ENCODE measurements around the gene MPND.
"Not testable (repeated sequence)": the region's sequence is repeated elsewhere in the genome, so short reads cannot be mapped to it uniquely, and the experiment has no call there.

Gene MPND

GRCh38 chr19:4346020-4346383, 2.6 kb downstream of the MPND start:
- DNase-seq (ENCODE audit: low read depth in 4 of 4, low spot score in 1 of 4) = no peak

- no peak for DNase-seq (ENCODE audit: low read depth in 4 of 4, low spot score in 1 of 4)
Measured at GRCh38 chr19:4347521-4347920, 4.2 kb downstream of the MPND start.

GRCh38 chr19:4349225-4349624, 5.9 kb downstream of the MPND start:
- DNase-seq (ENCODE audit: low read depth in 4 of 4, low spot score in 1 of 4) = not testable (repeated sequence)

- no peak for DNase-seq (ENCODE audit: low read depth in 4 of 4, low spot score in 1 of 4)
Measured at GRCh38 chr19:4350111-4350510, 6.7 kb downstream of the MPND start.

- no peak for DNase-seq (ENCODE audit: low read depth in 4 of 4, low spot score in 1 of 4)
Measured at GRCh38 chr19:4350726-4351125, 7.4 kb downstream of the MPND start.

- DNase-seq (ENCODE audit: low read depth in 4 of 4, low spot score in 1 of 4) = peak in 3 of 4 experiments; percentile 27 to 49 (median 39)
Measured at GRCh38 chr19:4352701-4353121, 9.3 kb downstream of the MPND start.

GRCh38 chr19:4354282-4354681, 10.9 kb downstream of the MPND start:
- DNase-seq (ENCODE audit: low read depth in 4 of 4, low spot score in 1 of 4) = no peak

GRCh38 chr19:4354897-4355296, 11.5 kb downstream of the MPND start:
- no peak for DNase-seq (ENCODE audit: low read depth in 4 of 4, low spot score in 1 of 4)

- no peak for DNase-seq (ENCODE audit: low read depth in 4 of 4, low spot score in 1 of 4)
Measured at GRCh38 chr19:4357095-4357797, 13.9 kb downstream of the MPND start.

GRCh38 chr19:4357921-4358326, 14.6 kb downstream of the MPND start:
- DNase-seq (ENCODE audit: low read depth in 4 of 4, low spot score in 1 of 4) = no peak

GRCh38 chr19:4358709-4359626, 15.6 kb downstream of the MPND start:
- DNase-seq (ENCODE audit: low read depth in 4 of 4, low spot score in 1 of 4) = no peak

GRCh38 chr19:4359627-4360000, 16.3 kb downstream of the MPND start:
- DNase-seq (ENCODE audit: low read depth in 4 of 4, low spot score in 1 of 4) = no peak

GRCh38 chr19:4360081-4360569, 16.8 kb downstream of the MPND start:
- DNase-seq (ENCODE audit: low read depth in 4 of 4, low spot score in 1 of 4) = no peak

GRCh38 chr19:4360641-4361151, 17.3 kb downstream of the MPND start:
- no peak for DNase-seq (ENCODE audit: low read depth in 4 of 4, low spot score in 1 of 4)

GRCh38 chr19:4361152-4362046, 18.0 kb downstream of the MPND start:
- no peak for DNase-seq (ENCODE audit: low read depth in 4 of 4, low spot score in 1 of 4)

GRCh38 chr19:4362101-4362828, 18.9 kb downstream of the MPND start:
- no peak for DNase-seq (ENCODE audit: low read depth in 4 of 4, low spot score in 1 of 4)

GRCh38 chr19:4362831-4363545, 19.6 kb downstream of the MPND start:
- DNase-seq (ENCODE audit: low read depth in 4 of 4, low spot score in 1 of 4) = no peak

GRCh38 chr19:4363571-4364304, 20.4 kb downstream of the MPND start:
- no peak for DNase-seq (ENCODE audit: low read depth in 4 of 4, low spot score in 1 of 4)

GRCh38 chr19:4365341-4365740, 22.0 kb downstream of the MPND start:
- no peak for DNase-seq (ENCODE audit: low read depth in 4 of 4, low spot score in 1 of 4)

Measured in stimulated activated CD4-positive, alpha-beta T cell treated with anti-CD3 and anti-CD28 coated beads, Interleukin-1b, Interleukin-23, amount 100 ng/mL, for 24 hours (primary cell).